Stimulated activated CD8-positive, alpha-beta memory T cell treated with anti-CD3 and anti-CD28 coated beads, Interleukin-15, amount 100 ng/mL, for 24 hours (primary cell): Measurements from ENCODE around the gene WDR81.
"Not testable (repeated sequence)": the region's sequence is repeated elsewhere in the genome, so short reads cannot be mapped to it uniquely, and the experiment has no call there.

ENCODE experiments used
- DNase-seq: peaks from one replicate; pipeline ENCODE4 v3.0.0-alpha.2; 2020; ENCODE audit warnings: low read depth

Gene WDR81

DNA sequence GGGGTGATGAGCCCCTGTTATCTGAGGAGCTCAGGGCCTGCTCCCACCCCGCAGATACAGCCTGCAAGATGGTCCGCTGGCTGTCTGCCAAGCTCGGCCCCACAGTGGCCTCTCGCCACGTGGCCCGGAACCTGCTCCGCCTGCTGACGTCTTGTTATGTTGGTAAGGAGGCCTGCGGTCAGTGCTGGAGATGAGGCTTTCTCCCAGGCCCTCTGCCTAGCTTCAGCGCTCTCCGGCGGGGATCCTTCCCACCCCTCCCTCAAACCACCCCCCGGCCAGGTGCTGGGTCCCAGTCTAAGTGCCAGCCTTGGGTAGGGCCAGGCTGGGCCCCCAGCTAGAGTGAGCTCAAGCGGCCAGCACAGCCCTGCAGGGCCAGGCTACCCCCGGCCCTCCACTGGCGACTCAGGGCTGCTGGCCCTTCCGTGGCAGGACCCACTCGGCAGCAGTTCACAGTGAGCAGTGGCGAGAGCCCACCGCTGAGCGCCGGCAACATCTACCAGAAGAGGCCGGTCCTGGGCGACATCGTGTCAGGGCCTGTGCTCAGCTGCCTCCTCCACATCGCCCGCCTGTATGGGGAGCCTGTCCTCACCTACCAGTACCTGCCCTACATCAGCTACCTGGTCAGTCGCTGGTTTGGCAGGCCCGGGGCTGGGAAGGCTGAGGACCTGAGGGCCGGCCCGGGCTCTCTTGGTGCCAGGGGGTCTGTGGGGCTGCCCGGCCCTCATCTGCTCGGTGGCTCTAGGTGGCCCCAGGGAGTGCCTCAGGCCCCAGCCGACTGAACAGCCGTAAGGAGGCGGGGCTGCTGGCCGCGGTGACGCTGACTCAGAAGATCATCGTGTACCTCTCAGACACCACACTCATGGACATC lies 6.1 kb downstream of the WDR81 start:
- DNase-seq: no peak

DNA sequence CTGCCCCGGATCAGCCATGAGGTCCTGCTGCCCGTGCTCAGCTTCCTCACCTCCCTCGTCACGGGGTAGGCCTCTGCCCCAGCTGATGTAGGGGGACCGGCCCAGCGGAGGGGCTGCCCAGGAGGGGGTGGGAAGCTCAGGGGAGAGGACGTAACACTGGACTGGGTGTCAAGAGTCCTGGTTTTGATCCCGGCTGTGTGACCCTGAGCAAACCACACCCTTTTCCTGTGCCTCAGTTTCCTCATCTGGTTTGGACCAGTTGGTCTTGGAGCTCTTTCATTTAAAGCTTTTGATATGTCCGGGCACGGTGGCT lies 6.6 kb downstream of the WDR81 start:
- no peak for DNase-seq

DNA sequence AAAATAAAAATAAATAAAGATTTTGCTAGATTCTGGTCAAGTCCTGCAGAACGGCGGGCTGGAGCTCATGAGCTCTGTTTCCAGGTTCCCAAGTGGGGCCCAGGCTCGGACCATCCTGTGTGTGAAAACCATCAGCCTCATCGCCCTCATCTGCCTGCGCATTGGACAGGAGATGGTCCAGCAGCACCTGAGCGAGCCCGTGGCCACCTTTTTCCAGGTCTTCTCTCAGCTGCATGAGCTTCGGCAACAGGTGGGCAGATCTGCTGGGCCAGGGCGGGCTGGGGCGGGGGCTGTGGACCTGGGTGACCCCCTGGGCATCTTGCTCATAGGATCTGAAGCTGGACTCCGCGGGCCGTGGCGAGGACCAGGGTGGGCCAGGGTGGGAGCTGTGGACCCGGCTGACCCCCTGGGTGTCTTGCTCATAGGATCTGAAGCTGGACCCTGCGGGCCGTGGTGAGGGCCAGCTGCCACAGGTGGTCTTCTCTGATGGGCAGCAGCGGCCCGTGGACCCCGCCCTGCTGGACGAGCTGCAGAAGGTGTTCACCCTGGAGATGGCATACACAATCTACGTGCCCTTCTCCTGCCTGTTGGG lies 7.8 kb downstream of the WDR81 start:
- no peak for DNase-seq

DNA sequence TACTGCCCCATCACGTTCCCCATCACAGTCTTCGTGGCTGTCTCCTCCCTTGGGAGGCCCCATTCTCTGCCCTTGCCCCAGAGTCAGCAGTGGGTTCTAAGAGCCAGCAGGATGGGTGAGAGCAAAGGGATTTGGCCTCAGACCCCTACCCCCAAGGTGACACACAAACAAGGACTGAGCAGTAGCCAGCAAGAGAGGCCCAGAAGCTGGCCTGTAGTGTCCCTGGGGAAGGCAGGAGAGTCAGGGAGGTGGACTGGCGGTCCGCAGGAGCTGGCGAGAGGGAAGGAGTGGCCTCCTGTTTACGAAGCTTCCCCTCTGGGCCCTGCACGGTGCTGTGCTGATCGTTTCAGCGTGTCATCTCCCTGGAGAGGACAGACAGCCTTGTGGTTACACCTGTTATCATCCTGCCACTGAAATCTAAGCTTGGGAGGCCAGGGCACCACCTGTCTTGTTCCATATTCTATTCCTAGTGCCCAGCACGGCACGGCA lies 8.4 kb downstream of the WDR81 start:
- no peak for DNase-seq

DNA sequence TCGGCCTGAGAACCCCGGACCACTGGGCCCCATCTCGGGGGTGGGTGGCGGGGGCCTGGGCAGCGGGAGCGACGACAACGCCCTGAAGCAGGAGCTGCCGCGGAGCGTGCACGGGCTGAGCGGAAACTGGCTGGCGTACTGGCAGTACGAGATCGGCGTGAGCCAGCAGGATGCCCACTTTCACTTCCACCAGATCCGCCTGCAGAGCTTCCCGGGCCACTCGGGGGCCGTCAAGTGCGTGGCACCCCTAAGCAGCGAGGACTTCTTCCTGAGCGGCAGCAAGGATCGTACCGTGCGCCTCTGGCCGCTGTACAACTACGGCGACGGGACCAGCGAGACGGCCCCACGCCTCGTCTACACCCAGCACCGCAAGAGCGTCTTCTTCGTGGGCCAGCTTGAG lies 9.3 kb downstream of the WDR81 start:
- DNase-seq: no peak

DNA sequence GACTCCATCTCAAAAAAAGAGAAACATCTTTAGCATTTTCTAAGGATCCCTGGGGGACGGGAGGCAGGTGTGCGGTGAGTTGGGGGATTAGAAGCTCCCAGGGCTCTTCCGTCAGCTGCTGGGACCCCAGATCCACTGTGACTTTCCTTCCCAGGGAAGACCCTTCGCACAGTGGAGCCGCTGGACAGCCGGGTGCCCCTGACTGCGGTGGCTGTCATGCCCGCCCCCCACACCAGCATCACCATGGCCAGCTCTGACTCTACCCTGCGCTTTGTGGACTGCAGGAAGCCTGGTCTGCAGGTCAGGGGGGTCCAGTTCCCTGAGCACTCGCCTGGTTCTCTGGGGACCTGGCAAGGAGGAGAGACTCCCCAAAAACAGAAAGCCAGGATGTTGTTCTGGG lies 10.9 kb downstream of the WDR81 start:
- no peak for DNase-seq

DNA sequence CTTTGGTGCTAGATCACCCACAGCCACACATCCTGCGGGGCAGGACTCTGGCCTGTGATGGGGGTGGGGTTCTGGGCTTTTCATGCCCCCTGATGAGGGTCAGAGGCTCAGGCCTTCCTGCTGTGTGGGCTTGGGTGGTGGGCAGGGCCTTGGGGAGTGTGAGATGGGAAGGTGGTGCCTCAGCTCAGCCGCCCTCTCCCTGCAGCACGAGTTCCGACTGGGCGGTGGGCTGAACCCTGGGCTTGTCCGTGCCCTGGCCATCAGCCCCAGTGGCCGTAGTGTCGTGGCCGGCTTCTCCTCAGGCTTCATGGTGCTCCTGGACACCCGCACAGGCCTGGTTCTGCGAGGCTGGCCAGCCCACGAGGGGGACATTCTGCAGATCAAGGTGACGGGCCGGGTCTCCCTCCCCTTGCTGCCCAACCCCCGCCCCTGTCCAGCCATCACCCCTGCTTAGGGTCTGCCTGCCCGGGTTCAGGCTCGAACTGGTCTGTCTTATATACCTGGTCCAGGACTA lies 11.4 kb downstream of the WDR81 start:
- no peak for DNase-seq

DNA sequence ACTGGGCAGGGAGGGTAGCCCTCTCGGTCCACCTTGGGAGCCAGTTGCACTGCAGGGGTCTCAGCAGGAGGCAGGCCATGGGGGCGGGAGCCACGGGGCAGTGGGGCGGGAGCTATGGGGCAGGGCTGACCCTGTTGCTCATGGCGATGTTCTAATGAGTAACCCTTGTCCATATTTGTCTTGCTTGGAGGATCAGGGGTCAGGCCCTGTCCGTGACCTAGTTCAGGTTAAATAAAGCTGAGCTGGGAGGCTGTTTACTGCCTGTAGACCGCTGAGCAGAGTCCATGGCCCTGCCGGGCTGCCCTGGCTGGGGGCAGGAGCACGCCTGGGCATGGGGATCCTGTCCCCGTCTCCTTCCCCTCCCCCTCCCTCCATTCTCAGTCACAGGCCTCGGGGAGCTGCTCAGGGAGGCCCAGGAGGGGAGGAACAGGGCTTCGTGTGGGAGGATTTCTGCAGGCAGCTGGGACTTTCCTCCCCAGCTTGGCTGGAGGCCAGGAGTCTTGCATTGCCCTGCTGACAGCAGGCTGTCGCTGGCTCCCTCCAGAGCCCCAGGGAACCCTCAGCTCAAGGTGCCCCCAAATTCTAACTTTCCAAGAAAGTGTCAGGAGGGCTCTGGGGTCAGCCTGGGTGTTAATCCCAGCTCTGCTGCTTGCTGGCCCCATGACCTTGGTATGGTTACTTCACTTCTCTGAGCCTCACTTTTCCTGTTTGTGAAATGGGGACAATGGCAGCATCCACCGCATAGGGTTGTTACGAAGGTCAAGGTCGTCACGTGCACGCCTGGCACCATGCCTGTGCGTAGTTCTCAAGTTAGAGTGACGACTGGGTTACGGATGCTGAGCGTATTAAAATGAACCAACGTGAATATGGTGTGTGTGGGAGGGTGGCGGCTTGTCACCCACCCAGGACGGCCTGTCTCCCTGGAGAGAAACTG lies 12.1 kb downstream of the WDR81 start:
- DNase-seq: no peak

DNA sequence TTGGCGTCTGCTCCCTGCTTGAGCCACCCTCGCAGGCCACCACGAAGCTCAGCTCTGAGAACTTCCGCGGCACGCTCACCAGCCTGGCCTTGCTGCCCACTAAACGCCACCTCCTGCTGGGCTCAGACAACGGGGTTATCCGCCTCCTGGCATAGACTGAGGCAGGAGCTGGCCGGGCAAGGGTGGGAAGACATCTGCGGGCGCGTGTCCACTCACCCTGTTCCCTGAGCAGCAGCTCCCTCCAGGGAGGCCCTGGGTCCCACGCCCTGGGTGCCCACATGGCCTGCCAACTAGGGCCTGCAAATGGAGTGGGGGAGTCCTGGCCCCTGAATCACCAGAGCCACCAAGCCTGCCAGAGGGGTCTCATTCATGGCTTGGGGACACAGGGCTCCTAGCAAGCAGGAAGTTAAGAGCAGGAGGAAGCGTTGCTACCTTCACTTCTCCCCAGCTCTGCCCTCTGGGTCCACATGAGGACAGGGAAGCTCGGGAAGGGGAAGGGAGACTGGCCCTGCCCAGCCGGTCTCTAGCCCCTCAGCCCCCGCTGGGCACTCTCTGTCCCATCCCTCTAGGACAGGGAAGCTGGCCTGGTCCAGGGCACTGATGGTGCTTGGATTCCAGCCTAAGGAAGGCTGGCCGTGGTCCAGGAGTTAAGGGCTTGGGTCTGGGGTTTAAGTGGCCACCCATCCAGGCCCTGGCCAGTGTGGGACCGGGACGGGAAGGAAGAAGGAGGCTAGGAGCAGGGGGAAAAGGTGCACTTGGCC lies 13.2 kb downstream of the WDR81 start:
- no peak for DNase-seq

DNA sequence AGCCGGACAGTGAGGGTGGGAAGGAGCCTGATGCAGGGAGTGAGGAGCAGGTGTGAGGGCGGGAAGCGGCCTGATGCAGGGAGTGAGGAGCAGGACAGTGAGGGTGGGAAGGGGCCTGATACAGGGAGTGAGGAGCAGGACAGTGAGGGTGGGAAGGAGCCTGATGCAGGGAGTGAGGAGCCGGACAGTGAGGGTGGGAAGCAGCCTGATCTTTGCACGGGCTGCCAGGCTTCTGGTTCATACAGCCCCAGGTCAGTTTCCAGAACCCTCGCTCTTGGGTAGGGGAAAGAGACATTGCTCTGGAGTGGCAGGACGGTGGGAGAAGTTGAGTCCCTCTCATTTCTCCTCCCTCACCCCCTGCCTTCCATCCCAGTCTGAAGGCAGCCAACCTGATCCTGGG lies 17.4 kb downstream of the WDR81 start:
- DNase-seq: not testable (repeated sequence)

DNA sequence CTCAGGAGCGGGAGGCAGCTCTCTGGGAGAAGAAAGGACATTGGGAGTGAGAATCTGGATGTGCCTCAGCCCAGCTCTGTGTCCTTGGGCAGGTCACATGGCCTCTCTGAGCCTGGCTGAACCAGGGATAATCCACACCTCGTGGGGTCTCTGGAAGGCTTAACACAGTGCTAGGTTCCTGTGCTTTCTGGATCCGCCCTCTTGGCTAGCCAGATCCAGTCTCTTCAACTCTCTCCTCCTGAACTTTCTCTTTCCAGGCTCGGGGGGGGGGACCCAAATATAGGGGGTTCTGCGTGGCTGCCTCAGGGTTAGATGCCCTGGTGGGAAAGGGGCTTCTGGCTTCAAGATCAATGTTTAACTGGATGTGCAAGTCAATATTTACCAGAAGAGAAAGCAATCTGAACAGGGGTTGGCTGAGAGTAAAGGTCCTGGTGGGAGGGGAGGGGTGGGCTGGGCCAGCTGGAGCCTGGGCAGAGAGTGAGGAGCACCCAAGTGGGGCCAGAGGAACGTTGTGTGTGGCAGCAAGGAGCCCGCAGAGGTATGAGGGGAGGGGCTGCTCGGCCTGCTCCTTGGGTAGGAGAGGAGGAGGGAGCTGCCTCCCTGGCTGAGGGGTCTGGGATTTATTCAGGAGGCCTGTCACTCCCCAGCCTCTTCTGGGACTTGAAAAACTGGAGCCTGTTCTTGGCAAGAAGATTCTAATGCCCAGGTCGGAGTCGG lies 18.0 kb downstream of the WDR81 start, which contains the start of gene SERPINF2:
Gene SERPINF2 (plus strand): TSS at position 501 of the 717 bp plus-strand sequence. CDS start 2,125 bp downstream, outside the sequence.
- no peak for DNase-seq

DNA sequence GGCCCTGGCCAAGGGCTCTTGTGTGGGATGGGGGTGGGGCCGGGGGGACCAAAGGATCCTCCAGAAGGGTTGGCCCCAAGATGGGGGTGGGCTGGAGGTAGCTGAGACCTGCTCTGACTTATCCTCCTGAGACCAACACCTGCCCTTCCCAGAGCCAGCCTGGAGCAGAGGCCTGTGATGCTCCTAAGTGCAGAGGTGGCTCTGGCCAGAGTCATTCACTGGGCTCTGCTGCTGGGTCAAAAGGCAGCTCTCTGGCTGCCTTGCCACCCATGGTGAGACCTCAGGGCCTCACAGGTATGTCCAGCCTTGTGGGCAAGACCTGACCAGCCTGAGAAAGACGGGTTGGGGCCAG lies 18.6 kb downstream of the WDR81 start:
- DNase-seq: no peak

DNA sequence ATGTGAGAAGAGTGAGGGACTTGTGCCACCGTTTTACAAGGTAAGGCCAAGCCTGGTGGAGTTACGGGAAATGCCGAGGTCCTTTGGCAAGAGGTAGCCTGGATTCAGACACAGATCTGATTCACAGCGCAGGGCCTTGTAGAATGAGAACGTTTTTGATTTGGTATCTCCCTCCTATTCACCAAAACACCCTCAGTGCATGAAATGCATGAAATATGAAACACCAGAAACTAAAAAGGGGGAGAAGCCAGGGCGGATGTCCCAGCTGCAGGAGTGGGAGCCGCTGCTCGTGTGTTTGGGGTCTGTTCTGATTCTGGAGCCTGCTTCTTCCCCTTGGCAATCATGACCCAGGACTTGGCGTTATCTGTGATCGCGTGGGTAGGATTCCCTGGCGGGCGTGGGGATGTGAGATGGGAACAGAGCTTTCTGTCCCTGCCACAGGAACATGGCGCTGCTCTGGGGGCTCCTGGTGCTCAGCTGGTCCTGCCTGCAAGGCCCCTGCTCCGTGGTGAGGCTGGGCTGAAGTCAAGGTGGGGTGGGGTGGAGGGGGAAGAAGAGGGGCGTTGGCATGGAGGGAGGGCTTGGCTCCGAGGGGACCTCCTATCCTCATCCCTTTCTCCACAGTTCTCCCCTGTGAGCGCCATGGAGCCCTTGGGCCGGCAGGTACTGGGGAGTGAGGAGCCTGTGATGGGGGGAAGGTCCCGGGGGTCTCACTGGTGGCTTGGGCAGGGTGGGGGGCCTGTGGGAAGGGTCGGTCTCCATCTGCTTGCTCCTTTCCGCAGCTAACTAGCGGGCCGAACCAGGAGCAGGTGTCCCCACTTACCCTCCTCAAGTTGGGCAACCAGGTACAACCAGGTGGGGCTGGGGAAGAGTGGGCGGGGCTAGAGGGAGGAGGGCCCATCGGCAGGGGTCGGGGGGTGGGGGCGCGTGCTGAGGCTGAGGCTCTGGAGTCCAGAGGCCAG lies 20.3 kb downstream of the WDR81 start:
- DNase-seq: no peak

DNA sequence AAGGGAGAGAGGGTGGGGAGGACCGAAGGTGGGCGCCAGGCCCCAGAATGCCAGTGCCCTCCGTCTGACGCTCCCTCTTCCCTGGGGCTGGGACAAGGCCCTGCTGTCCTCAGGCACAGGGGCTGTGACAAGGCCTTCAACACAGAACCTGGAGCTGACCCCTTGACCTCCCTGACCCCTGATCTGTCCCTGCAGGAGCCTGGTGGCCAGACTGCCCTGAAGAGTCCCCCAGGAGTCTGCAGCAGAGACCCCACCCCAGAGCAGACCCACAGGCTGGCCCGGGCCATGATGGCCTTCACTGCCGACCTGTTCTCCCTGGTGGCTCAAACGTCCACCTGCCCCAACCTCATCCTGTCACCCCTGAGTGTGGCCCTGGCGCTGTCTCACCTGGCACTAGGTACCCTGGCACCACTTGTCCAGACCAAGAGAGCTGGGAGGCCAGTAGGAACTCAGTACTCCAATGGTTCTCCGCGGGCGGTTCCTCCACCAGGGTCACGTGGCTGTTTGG lies 21.1 kb downstream of the WDR81 start:
- no peak for DNase-seq

DNA sequence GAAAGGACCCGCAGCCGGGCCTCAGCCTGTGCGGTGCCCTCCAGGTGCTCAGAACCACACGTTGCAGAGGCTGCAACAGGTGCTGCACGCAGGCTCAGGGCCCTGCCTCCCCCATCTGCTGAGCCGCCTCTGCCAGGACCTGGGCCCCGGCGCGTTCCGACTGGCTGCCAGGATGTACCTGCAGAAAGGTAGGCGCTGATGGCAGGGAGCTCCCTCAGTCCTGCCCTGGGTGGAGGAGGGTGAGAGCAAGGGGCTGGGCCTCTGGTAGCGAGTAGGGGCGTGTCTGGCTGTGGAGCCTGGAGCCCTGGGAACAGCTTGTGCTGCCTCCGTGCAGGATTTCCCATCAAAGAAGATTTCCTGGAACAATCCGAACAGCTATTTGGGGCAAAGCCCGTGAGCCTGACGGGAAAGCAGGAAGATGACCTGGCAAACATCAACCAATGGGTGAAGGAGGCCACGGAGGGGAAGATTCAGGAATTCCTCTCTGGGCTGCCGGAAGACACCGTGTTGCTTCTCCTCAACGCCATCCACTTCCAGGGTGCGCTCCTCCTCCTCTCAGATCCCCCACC lies 22.6 kb downstream of the WDR81 start:
- DNase-seq: no peak

DNA sequence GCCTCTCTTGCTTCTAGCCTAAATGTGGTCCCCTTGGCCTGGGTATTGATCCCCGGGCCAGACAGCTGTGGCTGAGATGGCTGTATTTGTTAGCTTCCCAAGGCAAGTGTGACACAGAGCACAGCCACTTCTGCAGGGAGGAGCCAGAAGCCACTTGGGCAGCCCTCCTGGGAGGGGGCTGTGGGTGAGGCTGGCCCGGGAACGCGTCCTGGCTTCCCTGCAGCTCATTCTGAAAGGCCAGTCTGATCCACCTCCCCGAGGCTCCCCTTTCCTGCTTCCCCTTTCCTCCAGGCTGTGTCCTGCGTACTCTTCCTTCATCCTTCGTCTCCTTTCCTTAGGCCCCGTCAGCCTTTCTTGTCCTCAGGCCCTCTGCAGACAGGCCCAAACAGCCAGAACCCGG lies 26.1 kb downstream of the WDR81 start:
- no peak for DNase-seq

DNA sequence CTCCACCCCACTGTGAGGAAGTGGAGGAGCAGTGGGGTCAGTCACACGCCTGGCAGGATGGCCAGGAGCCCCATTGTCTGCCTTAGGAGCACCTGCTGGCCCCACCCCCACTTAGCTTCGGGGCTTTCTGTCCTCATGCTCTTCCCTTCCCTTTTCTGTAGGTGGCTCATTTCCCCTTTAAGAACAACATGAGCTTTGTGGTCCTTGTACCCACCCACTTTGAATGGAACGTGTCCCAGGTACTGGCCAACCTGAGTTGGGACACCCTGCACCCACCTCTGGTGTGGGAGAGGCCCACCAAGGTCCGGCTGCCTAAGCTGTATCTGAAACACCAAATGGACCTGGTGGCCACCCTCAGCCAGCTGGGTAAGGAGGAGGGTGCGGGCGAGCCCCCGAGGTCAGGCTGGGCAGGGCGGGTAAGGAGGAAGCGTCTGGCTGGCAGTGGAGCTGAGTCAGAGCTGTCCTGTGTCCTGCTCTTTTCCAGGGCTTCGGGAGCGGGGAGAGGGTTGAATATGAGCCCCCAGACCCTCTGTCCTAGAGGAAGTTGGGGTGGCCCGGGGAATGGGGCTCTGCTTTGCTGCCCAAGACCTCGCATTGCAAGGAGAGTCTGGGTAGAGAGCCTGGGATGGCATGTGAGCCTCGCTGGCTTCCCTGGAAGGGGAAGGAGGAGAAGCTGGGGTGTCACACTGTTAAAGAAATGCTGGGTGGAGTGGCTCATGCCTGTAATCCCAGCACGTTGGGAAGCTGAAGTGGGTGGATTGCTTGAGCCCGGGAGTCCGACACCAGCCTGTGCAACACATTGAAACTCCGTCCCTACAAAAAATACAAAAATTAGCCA lies 28.1 kb downstream of the WDR81 start:
- no peak for DNase-seq

DNA sequence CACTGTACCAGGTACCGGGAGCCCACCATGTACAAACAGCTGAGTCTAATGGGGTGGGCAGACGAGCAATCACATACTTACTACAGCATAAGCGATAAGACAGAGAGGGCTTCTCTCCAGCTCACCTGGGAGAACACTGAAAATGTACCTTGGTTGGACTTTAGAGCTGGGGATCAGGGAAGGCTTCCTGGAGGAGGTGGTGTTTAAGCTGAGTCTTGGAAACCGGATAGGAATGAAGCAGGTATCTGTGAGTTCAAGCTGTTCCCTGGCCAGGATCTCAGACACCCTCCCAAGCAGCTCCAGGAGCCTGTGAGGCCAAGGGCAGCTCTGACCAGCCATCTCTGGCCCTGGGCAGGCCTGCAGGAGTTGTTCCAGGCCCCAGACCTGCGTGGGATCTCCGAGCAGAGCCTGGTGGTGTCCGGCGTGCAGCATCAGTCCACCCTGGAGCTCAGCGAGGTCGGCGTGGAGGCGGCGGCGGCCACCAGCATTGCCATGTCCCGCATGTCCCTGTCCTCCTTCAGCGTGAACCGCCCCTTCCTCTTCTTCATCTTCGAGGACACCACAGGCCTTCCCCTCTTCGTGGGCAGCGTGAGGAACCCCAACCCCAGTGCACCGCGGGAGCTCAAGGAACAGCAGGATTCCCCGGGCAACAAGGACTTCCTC lies 29.4 kb downstream of the WDR81 start:
- no peak for DNase-seq
